22Rv1 (cell line): ENCODE measurements around the gene TMEM200C.

Source experiments
- H3K27ac ChIP-seq: fragments of 450-650 bp; 2 replicates; pipeline ENCODE4 v1.5.1; 2017
- CTCF ChIP-seq: fragments of 450-650 bp; IDR thresholded peaks from 2 replicates; pipeline ENCODE4 v1.5.1; 2017; ENCODE audit warnings: mild to moderate bottlenecking
- ZFX ChIP-seq: fragments of 450-650 bp; IDR thresholded peaks from 2 replicates; pipeline ENCODE4 v1.6.1; 2017; ENCODE audit warnings: antibody characterized with exemption, borderline replicate concordance

Gene TMEM200C

GRCh38 chr18:5937121-5937520 is 41.8 kb upstream of the TMEM200C start:
- no peak for TF ChIP-seq CTCF
- no peak overlapping the region for H3K27ac ChIP-seq

GRCh38 chr18:5930789-5931188 is 35.5 kb upstream of the TMEM200C start:
- no peak overlapping the region for H3K27ac ChIP-seq
- TF ChIP-seq ZFX (no peak), CTCF (no peak)

- TF ChIP-seq CTCF (no peak), ZFX (no peak)
- H3K27ac ChIP-seq = no peak overlapping the region
Observed at GRCh38 chr18:5918205-5918858, 23.0 kb upstream of the TMEM200C start.

GRCh38 chr18:5914951-5915350 is 19.6 kb upstream of the TMEM200C start:
- no peak overlapping the region for H3K27ac ChIP-seq
- TF ChIP-seq ZFX (no peak), CTCF (no peak)

- no peak overlapping the region for H3K27ac ChIP-seq
- TF ChIP-seq CTCF = no peak
- no peak for TF ChIP-seq ZFX
Observed at GRCh38 chr18:5914016-5914415, 18.7 kb upstream of the TMEM200C start.

GRCh38 chr18:5912566-5912965 is 17.2 kb upstream of the TMEM200C start:
- H3K27ac ChIP-seq = no peak overlapping the region

More at GRCh38 chr18:5912566-5912965, 17.2 kb upstream of the TMEM200C start:
- TF ChIP-seq CTCF (no peak), ZFX (no peak)
